Measurements from ENCODE around the gene CMTM4.
"Not testable (repeated sequence)": the region's sequence is repeated elsewhere in the genome, so short reads cannot be mapped to it uniquely, and the experiment has no call there.

The CMTM4 gene

DNA sequence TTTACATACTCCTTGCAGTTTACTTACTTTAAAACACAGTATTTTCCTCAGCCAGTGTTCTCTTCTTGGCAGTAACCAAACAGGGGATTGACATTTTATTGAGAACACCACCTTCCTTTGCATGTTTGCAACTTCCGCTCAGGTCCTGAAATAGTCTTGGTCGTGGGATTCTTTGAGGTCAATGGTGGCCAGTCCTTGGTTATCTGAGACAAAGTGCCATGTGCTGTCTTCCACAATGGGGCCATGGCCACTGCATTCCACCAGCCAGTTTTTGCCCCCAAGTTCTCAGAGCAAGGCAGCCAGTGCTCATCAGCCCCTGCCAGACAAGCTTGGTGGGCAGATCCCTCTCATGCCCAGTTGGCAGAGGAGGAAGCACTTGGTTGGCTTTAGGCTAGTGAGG lies 22.9 kb downstream of the CMTM4 start:
- ChIA-PET POLR2A (ENCODE audit: low non-redundant PET) (no interaction called here), CTCF (no interaction called here)
- TF ChIP-seq CTCF (conservative IDR thresholded peaks at IDR 0.05; ENCODE audit: low read depth): no peak
- no peak overlapping the region for H3K27ac ChIP-seq
- no peak for DNase-seq (ENCODE audit: low spot score)

GRCh38 chr16:66670691-66671388 lies 25.7 kb downstream of the CMTM4 start:
- ChIA-PET CTCF (interaction anchor here (0.7 kb wide), 1 partner anchor 10 kb away, joined by 3 read pairs; no protein-coding TSS in a partner anchor), POLR2A (ENCODE audit: low non-redundant PET) (no interaction called here)
- TF ChIP-seq CTCF (conservative IDR thresholded peaks at IDR 0.05; ENCODE audit: low read depth): no peak
- no peak overlapping the region for H3K27ac ChIP-seq
- DNase-seq (ENCODE audit: low spot score): no peak

- TF ChIP-seq CTCF (conservative IDR thresholded peaks at IDR 0.05; ENCODE audit: low read depth): no peak
- no peak for DNase-seq (ENCODE audit: low spot score)
- no peak overlapping the region for H3K27ac ChIP-seq
- CTCF ChIA-PET: no interaction called here
- POLR2A ChIA-PET (ENCODE audit: low non-redundant PET): no interaction called here
Measured at GRCh38 chr16:66668777-66669444, 27.6 kb downstream of the CMTM4 start.

DNA sequence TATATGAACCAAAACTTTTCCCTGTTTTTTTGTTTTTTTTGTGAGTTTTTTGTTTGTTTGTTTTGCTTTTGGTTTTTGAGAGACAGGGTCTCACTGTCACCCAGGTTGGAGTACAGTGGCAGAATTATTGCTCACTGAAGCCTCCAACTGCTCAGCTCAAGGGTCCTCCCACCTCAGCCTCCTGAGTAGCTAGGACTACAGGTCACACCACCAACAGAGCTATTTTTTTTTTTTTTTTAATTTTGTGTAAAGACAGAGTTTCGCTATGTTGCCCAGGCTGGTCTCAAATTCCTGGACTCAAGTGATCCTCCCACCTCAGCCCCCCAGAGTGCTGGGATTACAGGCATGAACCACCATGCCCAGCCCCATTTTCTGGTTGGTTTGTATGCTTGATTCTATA lies 28.6 kb downstream of the CMTM4 start:
- no peak for TF ChIP-seq CTCF (conservative IDR thresholded peaks at IDR 0.05; ENCODE audit: low read depth)
- CTCF ChIA-PET: interaction anchor here (0.6 to 1.2 kb wide), 2 partner anchors 9 to 199 kb away, joined by 3 to 5 read pairs; no protein-coding TSS in a partner anchor
- no peak for DNase-seq (ENCODE audit: low spot score)
- POLR2A ChIA-PET (ENCODE audit: low non-redundant PET): no interaction called here
- no peak overlapping the region for H3K27ac ChIP-seq

GRCh38 chr16:66662445-66663194 lies 33.9 kb downstream of the CMTM4 start:
- CTCF ChIA-PET: interaction anchor here (0.5 to 4.0 kb wide), 7 partner anchors 11 to 154 kb away, joined by 3 to 26 read pairs (median 4); partner anchors contain the start of genes CMTM4 and DYNC1LI2
- H3K27ac ChIP-seq: no peak overlapping the region
- POLR2A ChIA-PET (ENCODE audit: low non-redundant PET): no interaction called here
- TF ChIP-seq CTCF (conservative IDR thresholded peaks at IDR 0.05; ENCODE audit: low read depth): peak; percentile 64
- peak; percentile 53 for DNase-seq (ENCODE audit: low spot score)

- peak overlapping the region; percentile 33; the same call in 1 of the 2 replicates for H3K27ac ChIP-seq
- POLR2A ChIA-PET (ENCODE audit: low non-redundant PET); DNase-seq (ENCODE audit: low spot score): not testable (repeated sequence)
- CTCF ChIA-PET: interaction anchor here (0.5 to 4.0 kb wide), 4 partner anchors 10 to 90 kb away, joined by 3 to 26 read pairs (median 11); partner anchors contain the start of gene DYNC1LI2
Measured at GRCh38 chr16:66661671-66662346, 34.7 kb downstream of the CMTM4 start.

All from RWPE1 (cell line).